Neural progenitor cell (in vitro differentiated cells): ENCODE data around the gene ZNF483.

ENCODE experiments used
- EZH2 ChIP-seq: fragments of 200-600 bp; sonication (generic); IDR thresholded peaks from 2 replicates; pipeline ENCODE4 v1.6.1; 2017; ENCODE audit warnings: antibody characterized with exemption, mild to moderate bottlenecking, moderate library complexity
- EZH2phosphoT487 ChIP-seq: fragments of 200-600 bp; sonication (generic); IDR thresholded peaks from 2 replicates; pipeline ENCODE4 v1.6.1; 2017; ENCODE audit warnings: antibody characterized with exemption
- TF ChIP-seq, protein P1 (sequence below): fragments of 200-600 bp; sonication (generic); IDR thresholded peaks from 2 replicates; pipeline ENCODE4 v1.5.1; 2017; ENCODE audit warnings: antibody characterized with exemption, mild to moderate bottlenecking

DNA sequence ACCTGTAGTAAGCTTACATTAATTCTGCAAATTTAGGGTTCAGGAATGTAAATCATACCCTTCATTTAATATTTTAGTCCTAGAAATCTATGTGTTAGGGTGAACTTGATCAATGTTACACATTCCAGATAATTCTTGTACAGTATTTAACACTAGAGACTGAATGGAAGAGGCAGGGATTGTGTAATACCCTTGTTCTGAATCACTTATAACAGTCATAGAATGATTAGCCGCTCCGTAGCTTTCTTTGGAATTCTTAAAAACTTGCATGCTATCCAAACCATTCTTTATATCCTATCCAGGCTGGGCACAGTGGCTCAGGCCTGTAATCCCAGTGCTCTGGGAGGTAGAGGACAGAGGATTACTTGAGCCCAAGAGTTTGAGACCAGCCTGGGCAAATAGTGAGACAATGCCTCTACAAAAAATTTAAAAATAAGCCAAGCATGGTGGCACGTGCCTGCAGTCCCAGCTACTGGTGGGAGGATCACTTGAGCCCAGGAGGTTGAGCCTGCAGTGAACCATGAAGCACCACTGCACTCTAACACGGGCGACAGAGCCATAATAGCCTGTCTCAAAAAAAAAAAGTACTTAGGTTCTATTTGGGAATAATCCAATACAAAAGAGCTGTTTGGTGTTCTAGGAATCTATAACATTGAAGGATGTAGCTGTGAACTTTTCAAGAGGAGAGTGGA, 8.3 kb downstream of the ZNF483 start:
- TF ChIP-seq EZH2phosphoT487 (no peak), EZH2 (no peak)
- TF ChIP-seq, protein P1, sequence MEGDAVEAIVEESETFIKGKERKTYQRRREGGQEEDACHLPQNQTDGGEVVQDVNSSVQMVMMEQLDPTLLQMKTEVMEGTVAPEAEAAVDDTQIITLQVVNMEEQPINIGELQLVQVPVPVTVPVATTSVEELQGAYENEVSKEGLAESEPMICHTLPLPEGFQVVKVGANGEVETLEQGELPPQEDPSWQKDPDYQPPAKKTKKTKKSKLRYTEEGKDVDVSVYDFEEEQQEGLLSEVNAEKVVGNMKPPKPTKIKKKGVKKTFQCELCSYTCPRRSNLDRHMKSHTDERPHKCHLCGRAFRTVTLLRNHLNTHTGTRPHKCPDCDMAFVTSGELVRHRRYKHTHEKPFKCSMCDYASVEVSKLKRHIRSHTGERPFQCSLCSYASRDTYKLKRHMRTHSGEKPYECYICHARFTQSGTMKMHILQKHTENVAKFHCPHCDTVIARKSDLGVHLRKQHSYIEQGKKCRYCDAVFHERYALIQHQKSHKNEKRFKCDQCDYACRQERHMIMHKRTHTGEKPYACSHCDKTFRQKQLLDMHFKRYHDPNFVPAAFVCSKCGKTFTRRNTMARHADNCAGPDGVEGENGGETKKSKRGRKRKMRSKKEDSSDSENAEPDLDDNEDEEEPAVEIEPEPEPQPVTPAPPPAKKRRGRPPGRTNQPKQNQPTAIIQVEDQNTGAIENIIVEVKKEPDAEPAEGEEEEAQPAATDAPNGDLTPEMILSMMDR, result no peak
